Psoas muscle (tissue), 8 donors: ENCODE measurements around the gene FBXO42. TPM values are rescaled to one million over a fixed set of nuclear protein-coding genes. Genes with fewer than 3 reads are reported as not detected.

ENCODE experiments used
- ATAC-seq, 4 donors: fragments of 200-7000 bp; cut with Tn5 transposase; one replicate each; pipeline ENCODE4 v1.9.1; 2020; ENCODE audit warnings: moderate library complexity in 3 of 4, mild to moderate bottlenecking in 2 of 4
- DNase-seq, 2 donors: peaks; one replicate each; pipeline ENCODE4 v3.0.0-alpha.2; 2020
- H3K27ac ChIP-seq: fragments of 200-600 bp; one replicate; pipeline ENCODE4 v1.8.0; 2022
- H3K27me3 ChIP-seq, 3 donors: fragments of 200-600 bp in 1 of 3; one replicate each; pipeline versions ENCODE4 v1.6.1 to v1.8.0; 2013 to 2022; ENCODE audit warnings: low read length in 2 of 3, mild to moderate bottlenecking in 2 of 3, moderate library complexity in 1 of 3; ENCODE audit not compliant: insufficient read depth in 3 of 3
- H3K36me3 ChIP-seq, 2 donors: fragments of 200-600 bp in 1 of 2; one replicate each; pipeline versions ENCODE4 v1.6.1 to v1.8.0; 2013 to 2022; ENCODE audit warnings: low read depth in 1 of 2, mild to moderate bottlenecking in 1 of 2, moderate library complexity in 1 of 2; ENCODE audit not compliant: insufficient read depth in 1 of 2
- H3K4me1 ChIP-seq: fragments of 200-600 bp; one replicate; pipeline ENCODE4 v1.8.0; 2022
- H3K4me3 ChIP-seq: fragments of 200-600 bp; one replicate; pipeline ENCODE4 v1.8.0; 2022; ENCODE audit warnings: mild to moderate bottlenecking
- H3K9me3 ChIP-seq: fragments of 200-600 bp; one replicate; pipeline ENCODE4 v1.8.0; 2022
- WGBS, 3 donors: extraction: QIAGEN DNeasy Blood & Tissue Kit; methylation state at CpG; one replicate each; pipeline versions ENCODE4 v1.1.6 to v1.1.7; 2013; 5-methylcytosine and 5-hydroxymethylcytosine counted together
- intact Hi-C, 2 donors: fragments of 100-400 bp; cut with DNase I; formaldehyde crosslinking; loops; one replicate each; pipeline versions ENCODE4 v1.11.0 to v1.14.2; 2022
- polyA plus RNA-seq, 3 donors: library from polyadenylated mRNA; stranded (reverse); fragments of 200-250 nt; gene quantifications; one replicate each; pipeline ENCODE4 v1.2.3, GENCODE V29; 2013
- total RNA-seq, 4 donors: library from RNA; stranded (reverse); fragmentation: NEBNext Ultra II Directional in 2 of 4; extraction: Animal tissue kit (Norgen Biotek cat#: 25700) in 2 of 4; gene quantifications; one replicate each; pipeline versions ENCODE4 v1.2.1 to v1.2.4, GENCODE V29; 2021 to 2023
- TF ChIP-seq, protein P1 (sequence below): fragments of 200-600 bp; IDR thresholded peaks from one replicate; pipeline ENCODE4 v1.8.0; 2022; ENCODE audit warnings: antibody characterized with exemption
- donor health status: healthy with polysubstance abuse.
- donor health status: DM: no; HTN: no; CAD: no; lungs with moderate emphysema.
- donor health status: Bipolar disorder and iron deficiency.
- donor health status: healthy.
- donor health status: DM: yes; HTN: yes; CAD: no.
- donor health status: DM: no; HTN: no; CAD: no.
- donor health status: DM: no; HTN: no; CAD: no.
- donor health status: DM: yes; HTN: yes; CAD: no.

The FBXO42 gene
- total and polyA plus RNA-seq, 7 donors: 7.4 to 26.6 (median 18.7) TPM

DNA sequence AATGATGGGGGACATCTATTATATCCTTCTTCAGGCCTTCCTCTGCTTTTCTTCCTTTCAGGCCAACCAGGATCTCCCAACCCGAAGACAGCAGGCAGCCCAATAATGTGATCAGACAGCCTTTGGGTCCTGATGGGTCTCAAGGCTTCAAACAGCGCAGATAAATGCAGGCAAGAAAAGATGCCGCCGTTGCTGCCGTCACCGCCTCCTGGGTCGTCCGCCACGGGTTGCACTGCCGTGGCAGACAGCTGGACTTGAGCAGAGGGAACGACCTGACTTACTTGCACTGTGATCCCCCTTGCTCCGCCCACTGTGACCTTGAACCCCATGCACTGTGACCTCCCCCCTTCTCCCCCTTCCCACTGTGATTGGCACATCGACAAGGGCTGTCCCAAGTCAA, 42.7 kb upstream of the FBXO42 start:
- WGBS, 3 donors: 88 to 91% (median 90%) methylated on average over 13 of the region's 13 CpGs
- Histone ChIP-seq H3K27ac (no peak overlapping the region), H3K36me3 (peaks cover 0 to 61% of the 10 kb centered on the region in 2 donors), H3K4me3 (no peak overlapping the region), H3K9me3 (no peaks in the 10 kb centered on the region), H3K27me3 (no peaks in the 10 kb centered on the region), H3K4me1 (peaks cover 56% of the 10 kb centered on the region)
- TF ChIP-seq, protein P1, sequence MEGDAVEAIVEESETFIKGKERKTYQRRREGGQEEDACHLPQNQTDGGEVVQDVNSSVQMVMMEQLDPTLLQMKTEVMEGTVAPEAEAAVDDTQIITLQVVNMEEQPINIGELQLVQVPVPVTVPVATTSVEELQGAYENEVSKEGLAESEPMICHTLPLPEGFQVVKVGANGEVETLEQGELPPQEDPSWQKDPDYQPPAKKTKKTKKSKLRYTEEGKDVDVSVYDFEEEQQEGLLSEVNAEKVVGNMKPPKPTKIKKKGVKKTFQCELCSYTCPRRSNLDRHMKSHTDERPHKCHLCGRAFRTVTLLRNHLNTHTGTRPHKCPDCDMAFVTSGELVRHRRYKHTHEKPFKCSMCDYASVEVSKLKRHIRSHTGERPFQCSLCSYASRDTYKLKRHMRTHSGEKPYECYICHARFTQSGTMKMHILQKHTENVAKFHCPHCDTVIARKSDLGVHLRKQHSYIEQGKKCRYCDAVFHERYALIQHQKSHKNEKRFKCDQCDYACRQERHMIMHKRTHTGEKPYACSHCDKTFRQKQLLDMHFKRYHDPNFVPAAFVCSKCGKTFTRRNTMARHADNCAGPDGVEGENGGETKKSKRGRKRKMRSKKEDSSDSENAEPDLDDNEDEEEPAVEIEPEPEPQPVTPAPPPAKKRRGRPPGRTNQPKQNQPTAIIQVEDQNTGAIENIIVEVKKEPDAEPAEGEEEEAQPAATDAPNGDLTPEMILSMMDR: no peak
- intact Hi-C loops: no loop called here
- no peak for DNase-seq
- ATAC-seq: no peak

GRCh38 chr1:16393570-16394521, 41.6 kb upstream of the FBXO42 start:
- ATAC-seq (peak; percentile 30 to 66 (median 48)), DNase-seq (peak in 1 of 2 donors; percentile 67)
- WGBS, 3 donors: 69 to 79% (median 70%) methylated on average over 10 of the region's 10 CpGs
- H3K9me3 ChIP-seq: no peaks in the 10 kb centered on the region
- H3K4me3 ChIP-seq: no peak overlapping the region
- intact Hi-C loops: no loop called here
- peak overlapping the region; percentile 70 for H3K27ac ChIP-seq
- H3K4me1 ChIP-seq: peaks cover 62% of the 10 kb centered on the region
- H3K36me3 ChIP-seq: peaks cover 0 to 51% of the 10 kb centered on the region in 2 donors
- TF ChIP-seq, protein P1: no peak
- no peaks in the 10 kb centered on the region for H3K27me3 ChIP-seq

- peaks cover 66% of the 10 kb centered on the region for H3K4me1 ChIP-seq
- TF ChIP-seq, protein P1: no peak
- peak overlapping the region; percentile 70 for H3K27ac ChIP-seq
- DNase-seq (no peak), ATAC-seq (no peak)
- no peaks in the 10 kb centered on the region for H3K27me3 ChIP-seq
- H3K36me3 ChIP-seq: peaks cover 0 to 42% of the 10 kb centered on the region in 2 donors
- intact Hi-C loops: no loop called here
- no peaks in the 10 kb centered on the region for H3K9me3 ChIP-seq
- no peak overlapping the region for H3K4me3 ChIP-seq
- WGBS, 3 donors: 63 to 71% (median 66%) methylated on average over 21 of the region's 21 CpGs
Measured at GRCh38 chr1:16392740-16393569, 40.7 kb upstream of the FBXO42 start.

DNA sequence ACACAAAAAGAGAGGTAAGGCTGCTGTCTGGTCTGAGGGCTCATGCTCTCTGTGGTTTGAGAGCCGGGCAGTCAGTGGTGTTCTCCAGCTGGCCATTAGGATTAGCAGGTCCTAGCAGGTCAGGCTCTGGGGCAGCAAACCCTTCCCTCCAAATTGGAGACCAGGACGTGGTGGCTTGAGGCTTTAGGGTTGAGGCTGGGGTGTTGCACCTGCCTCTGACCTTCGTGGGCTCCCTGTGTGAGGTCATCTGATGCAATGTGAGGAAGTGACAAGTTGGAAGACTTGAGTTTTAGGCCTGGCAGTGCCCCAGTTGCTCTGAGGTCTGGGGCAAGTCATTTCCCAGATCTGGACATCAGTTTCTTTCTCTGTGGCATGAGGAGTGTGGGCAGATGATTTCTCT, 39.1 kb upstream of the FBXO42 start:
- H3K9me3 ChIP-seq: no peaks in the 10 kb centered on the region
- H3K36me3 ChIP-seq: peaks cover 0 to 32% of the 10 kb centered on the region in 2 donors
- peaks cover 72% of the 10 kb centered on the region for H3K4me1 ChIP-seq
- H3K4me3 ChIP-seq: no peak overlapping the region
- intact Hi-C loops: no loop called here
- H3K27me3 ChIP-seq: no peaks in the 10 kb centered on the region
- TF ChIP-seq, protein P1: no peak
- ATAC-seq: peak; percentile 32 to 50 (median 41)
- H3K27ac ChIP-seq: peak overlapping the region; percentile 70
- no peak for DNase-seq
- WGBS, 3 donors: 11 to 44% (median 24%) methylated on average over 3 of the region's 3 CpGs
